AG09309 (cell line): ENCODE measurements around the gene GNAQ.

Source experiments
- DNase-seq: peaks from one replicate; pipeline ENCODE4 v3.0.0-alpha.2; 2010; ENCODE audit warnings: low read depth
- H3K4me3 ChIP-seq: 2 replicates; pipeline ENCODE4 v1.5.1; 2011; ENCODE audit warnings: mild to moderate bottlenecking, low read depth, low read length, moderate library complexity; ENCODE audit not compliant: control insufficient read depth
- TF ChIP-seq, protein P1 (sequence below): IDR thresholded peaks from 2 replicates; pipeline ENCODE4 v1.5.1; 2011; ENCODE audit warnings: mild to moderate bottlenecking, low read depth, low read length, inconsistent platforms; ENCODE audit not compliant: insufficient read depth, control insufficient read depth; ENCODE audit errors: missing control alignments

GNAQ gene

DNA sequence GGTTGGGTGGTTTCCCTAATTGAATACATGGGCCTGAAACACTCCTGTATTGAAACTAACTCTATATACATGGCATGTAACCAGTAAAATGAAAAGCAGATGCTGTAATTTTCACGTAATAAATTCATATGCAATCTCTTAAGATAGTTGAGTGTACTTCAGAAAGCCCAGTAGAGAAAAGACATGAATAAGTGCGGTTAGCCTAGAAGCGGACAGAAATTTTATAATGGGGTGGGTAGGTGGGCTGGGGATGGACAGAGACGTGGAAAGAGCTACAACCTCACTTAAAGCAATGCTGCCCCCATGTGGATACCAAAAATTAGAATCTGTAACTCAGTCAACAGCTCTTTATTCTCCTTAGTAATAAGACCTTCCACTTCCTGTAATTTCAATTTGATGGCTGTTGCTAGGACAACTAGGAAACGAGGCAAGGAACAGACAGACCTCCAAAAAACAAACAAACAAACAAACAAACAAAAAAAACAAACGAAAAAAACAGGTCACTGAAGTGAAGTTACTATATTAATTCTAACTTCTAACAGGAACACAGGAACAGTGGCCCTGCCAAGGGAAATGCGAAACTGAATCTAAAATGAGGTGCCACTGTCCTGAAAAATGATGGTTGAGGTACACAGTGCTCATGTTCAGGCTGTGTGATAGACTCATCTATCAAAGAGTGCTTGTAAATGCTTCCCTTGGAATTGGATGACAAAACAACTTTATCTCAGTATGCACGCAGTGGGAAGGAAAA lies 280.1 kb downstream of the GNAQ start:
- TF ChIP-seq, protein P1, sequence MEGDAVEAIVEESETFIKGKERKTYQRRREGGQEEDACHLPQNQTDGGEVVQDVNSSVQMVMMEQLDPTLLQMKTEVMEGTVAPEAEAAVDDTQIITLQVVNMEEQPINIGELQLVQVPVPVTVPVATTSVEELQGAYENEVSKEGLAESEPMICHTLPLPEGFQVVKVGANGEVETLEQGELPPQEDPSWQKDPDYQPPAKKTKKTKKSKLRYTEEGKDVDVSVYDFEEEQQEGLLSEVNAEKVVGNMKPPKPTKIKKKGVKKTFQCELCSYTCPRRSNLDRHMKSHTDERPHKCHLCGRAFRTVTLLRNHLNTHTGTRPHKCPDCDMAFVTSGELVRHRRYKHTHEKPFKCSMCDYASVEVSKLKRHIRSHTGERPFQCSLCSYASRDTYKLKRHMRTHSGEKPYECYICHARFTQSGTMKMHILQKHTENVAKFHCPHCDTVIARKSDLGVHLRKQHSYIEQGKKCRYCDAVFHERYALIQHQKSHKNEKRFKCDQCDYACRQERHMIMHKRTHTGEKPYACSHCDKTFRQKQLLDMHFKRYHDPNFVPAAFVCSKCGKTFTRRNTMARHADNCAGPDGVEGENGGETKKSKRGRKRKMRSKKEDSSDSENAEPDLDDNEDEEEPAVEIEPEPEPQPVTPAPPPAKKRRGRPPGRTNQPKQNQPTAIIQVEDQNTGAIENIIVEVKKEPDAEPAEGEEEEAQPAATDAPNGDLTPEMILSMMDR = peak; percentile 40
- DNase-seq = peak; percentile 71
- H3K4me3 ChIP-seq = no peak overlapping the region

DNA sequence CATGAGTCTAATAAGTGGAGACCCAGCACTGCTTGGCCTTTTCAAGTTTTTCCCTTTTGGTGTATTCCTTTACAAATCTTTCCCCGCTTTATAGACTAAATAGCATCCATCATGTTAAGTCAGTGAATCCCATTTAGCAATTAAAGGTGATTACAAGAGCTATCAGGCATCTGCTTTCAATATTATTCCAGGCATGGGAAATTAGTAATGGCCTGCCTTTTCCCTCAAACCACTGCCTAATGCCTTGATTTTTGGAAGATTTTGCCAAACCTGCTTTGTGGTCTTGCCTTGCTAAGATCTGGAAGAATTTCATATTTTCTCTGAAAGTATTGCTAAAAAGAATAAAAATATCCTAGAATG lies 280.6 kb downstream of the GNAQ start:
- no peak for DNase-seq
- no peak overlapping the region for H3K4me3 ChIP-seq
- TF ChIP-seq, protein P1 = no peak

DNA sequence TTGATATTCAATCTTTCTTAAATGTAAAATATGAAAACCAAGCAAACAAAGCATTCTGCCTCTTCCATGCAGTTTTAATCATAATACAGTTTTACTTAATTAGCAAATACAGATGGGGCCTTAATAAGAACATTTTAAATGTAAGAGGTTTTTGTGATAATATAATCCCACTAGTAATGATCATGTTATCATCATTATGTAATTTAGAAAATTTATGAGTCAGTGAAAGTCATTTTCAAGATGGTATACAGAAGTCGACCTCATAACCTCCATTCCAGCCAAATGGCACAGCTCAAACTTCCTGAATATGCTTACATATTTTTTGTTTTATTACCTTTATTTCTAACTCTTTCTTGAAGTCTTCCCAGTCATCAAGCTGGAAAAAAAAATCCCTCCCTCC lies 281.3 kb downstream of the GNAQ start:
- TF ChIP-seq, protein P1 = no peak
- DNase-seq = no peak
- H3K4me3 ChIP-seq = no peak overlapping the region

DNA sequence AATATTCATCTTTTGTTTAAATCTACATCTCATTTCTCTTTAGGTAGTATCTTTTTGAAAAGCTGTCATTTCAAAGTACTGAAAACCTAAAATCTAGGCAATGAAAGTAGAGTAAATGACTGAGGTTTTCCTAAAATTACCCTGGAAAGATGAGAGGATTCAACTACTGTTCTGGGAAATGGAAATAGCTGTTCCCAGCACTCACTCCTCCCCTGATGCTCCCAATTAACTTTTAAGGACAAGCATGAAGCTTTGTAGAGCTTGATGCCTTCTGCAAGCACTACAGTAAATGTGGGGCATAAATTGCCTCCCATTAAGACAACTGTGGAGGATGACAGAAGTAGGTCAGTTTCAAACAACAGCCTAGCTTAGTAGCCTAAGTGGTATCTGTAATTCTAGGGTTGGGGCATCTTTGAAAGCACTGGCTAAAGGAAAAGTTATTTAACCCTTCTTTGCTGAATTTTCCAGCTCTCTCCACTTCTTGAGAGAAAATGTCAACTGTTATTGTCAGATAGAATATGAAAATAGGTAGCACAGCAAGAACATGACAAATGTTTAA lies 283.3 kb downstream of the GNAQ start:
- no peak for DNase-seq
- H3K4me3 ChIP-seq = no peak overlapping the region
- TF ChIP-seq, protein P1 = no peak

DNA sequence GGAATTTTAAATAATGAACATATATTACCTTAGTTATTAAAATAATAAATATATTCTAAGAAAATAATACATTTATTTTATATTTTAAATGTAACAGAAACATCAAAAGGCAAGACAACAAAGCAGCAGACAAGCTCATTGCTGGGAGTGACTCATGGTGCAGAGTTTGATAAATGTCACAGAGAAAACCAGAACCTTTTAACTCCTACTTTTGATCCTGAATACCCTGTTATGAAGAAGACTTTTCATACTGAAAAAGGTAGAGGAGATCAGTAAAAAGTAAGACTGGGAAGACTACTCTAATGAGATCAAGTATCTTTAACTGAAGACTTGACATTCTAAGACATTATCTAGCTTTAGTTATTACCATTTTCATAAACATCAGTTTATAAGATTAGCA lies 284.4 kb downstream of the GNAQ start:
- no peak overlapping the region for H3K4me3 ChIP-seq
- DNase-seq = no peak
- TF ChIP-seq, protein P1 = no peak

DNA sequence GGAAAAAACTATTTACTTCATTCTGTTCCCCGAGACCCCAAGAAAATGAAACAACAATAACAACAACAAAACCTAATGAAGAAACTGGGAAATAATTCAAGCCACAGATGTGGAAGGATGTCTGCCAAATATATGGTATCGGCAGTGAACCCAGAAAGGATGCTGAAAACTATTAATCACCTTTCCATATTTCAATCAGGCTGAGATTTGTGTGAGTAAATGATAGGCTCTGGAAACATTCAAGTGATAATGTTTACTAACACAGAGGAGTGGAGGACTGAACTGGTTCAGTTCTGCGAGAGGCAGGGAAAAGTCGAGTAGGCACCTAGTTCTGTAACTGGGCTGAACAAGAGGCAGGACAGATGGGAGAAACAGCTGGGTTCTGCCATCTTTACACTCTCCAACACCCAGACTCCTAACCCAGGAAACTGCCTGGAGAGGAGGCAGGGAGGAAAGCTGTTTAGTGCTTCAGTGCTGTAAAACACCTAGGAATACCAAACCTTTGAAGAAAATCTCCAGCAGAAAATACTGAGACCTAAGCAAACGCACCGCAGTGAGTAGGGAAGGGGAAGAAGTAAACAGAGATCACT lies 286.7 kb downstream of the GNAQ start:
- no peak overlapping the region for H3K4me3 ChIP-seq
- no peak for DNase-seq
- TF ChIP-seq, protein P1 = no peak
